K562 (cell line): ENCODE data around the gene RRAD. TPM values are rescaled to one million over a fixed set of nuclear protein-coding genes. Genes with fewer than 3 reads are reported as not detected.

Experiments
- CHAMP1 ChIP-seq: fragments of 450-650 bp; IDR thresholded peaks from 2 replicates; pipeline ENCODE4 v1.6.1; 2016; ENCODE audit warnings: mild to moderate bottlenecking
- CTBP1 ChIP-seq: fragments of 450-650 bp; IDR thresholded peaks from 2 replicates; pipeline ENCODE4 v1.6.1; 2016; ENCODE audit warnings: borderline replicate concordance
- ESRRA ChIP-seq: fragments of 450-650 bp; IDR thresholded peaks from 2 replicates; pipeline ENCODE4 v1.6.1; 2014; ENCODE audit warnings: low read depth, mild to moderate bottlenecking, moderate library complexity, borderline replicate concordance
- RB1 ChIP-seq: fragments of 450-650 bp; IDR thresholded peaks from 2 replicates; pipeline ENCODE4 v1.6.1; 2017; ENCODE audit warnings: low read depth, mild to moderate bottlenecking
- THAP12 ChIP-seq: fragments of 250-450 bp; sonication (Bioruptor Pico); IDR thresholded peaks from 2 replicates; pipeline ENCODE4 v1.9.0; 2021; ENCODE audit warnings: mild to moderate bottlenecking, inconsistent platforms
- ZBTB40 ChIP-seq, 2 experiments: fragments of 450-650 bp in 1 of 2; sonication (generic) in 1 of 2; formaldehyde crosslinking in 1 of 2; IDR thresholded peaks; 2 replicates each; pipeline versions ENCODE4 v1.7.1 to v1.9.0; 2016 to 2022; ENCODE audit warnings: inconsistent platforms in 1 of 2, mild to moderate bottlenecking in 1 of 2, missing genetic modification reagents in 1 of 2
- ZKSCAN8 ChIP-seq: fragments of 200-800 bp; sonication (Bioruptor generic); IDR thresholded peaks from 2 replicates; pipeline ENCODE4 v1.6.1; 2016; ENCODE audit warnings: missing genetic modification characterization, missing compliant biosample characterization
- ZNF134 ChIP-seq: fragments of 250-450 bp; sonication (Bioruptor Pico); conservative IDR thresholded peaks from 2 replicates; pipeline ENCODE4 v1.4.0; 2020
- ZNF41 ChIP-seq: fragments of 250-450 bp; sonication (Bioruptor Pico); conservative IDR thresholded peaks from 2 replicates; pipeline ENCODE4 v1.4.0; 2020; ENCODE audit warnings: mild to moderate bottlenecking
- polyA plus RNA-seq, 8 experiments: library from polyadenylated mRNA; depleted of rRNA in 4 of 8; stranded (reverse) in 5 of 8; unstranded in 3 of 8; fragments of >200 nt; fragmentation: Nextera tagmentation in 2 of 8; fragmentation: Illumina TruSeq in 1 of 8; extraction: Ambion mirVana in 2 of 8; extraction: Trizol in 1 of 8; gene quantifications; 2 replicates each; pipeline versions ENCODE4 v1.2.1 to v1.2.3, GENCODE V29; 2011 to 2014; ENCODE audit warnings: inconsistent platforms in 1 of 8, missing spikeins in 1 of 8
- total RNA-seq, 7 experiments: library from RNA; depleted of rRNA in 6 of 7; stranded (reverse); fragments of >200 nt in 6 of 7; fragmentation: Illumina TruSeq in 2 of 7; extraction: Trizol in 2 of 7; gene quantifications; 2 replicates each; pipeline versions ENCODE4 v1.2.1 to v1.2.3, GENCODE V29; 2011 to 2021; ENCODE audit warnings: low replicate concordance in 1 of 7
- TF ChIP-seq, protein P1 (sequence below): sonication (generic); formaldehyde crosslinking; IDR thresholded peaks from 2 replicates; pipeline ENCODE4 v1.8.0; 2022; ENCODE audit warnings: missing genetic modification reagents, mild to moderate bottlenecking, borderline replicate concordance

The RRAD gene
- total and polyA plus RNA-seq, 9 of the 15 experiments (the other 6 are each of a cell fraction or from before 2014, with no cell fraction given): 0.09 to 0.20 (median 0.13) TPM; not detected in 5

DNA sequence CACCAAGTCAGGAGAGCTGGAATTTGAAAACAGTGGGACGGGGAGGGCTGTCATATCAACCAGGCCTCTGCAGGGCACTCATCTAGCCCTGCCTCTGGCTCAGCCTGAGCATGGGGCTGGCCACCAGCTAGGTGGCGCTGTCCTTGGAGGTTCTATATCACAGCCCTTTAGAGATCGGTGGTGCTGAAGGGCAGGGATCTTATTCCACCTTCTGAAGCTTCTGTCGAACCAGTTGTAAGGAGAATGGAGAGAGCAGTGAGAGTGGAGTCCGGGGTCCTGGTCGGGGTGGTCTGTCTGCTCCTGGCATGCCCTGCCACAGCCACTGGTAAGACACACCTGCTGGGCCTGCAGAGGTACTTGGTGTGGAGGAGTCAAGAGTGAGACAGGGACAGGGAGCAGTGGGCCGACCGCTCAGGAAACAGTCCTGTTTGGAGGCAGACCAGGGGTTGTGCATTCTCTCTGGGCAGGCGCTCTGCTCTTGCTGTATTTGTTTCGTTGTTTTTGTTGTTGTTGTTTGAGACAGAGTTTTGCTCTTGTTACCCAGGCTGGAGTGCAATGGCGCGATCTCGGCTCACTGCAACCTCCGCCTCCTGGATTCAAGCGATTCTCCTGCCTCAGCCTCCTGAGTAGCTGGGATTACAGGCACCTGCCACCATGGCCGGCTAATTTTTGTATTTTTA lies 35.9 kb upstream of the RRAD start, which contains the start of gene CES3 (continued):
- TF ChIP-seq CHAMP1 (no peak), THAP12 (CRISPR knock-in tag) (no peak), ZNF41 (no peak), RB1 (peak; percentile 60; the same call in 1 of the 2 replicates), ZKSCAN8 (no peak), ZNF134 (CRISPR knock-in tag) (no peak), ZBTB40 (IDR thresholded peaks at IDR 0.05) (peak; percentile 46), ZBTB40 (CRISPR knock-in tag; IDR thresholded peaks at IDR 0.05) (no peak), CTBP1 (peak; percentile 46; the same call in 1 of the 2 replicates), ESRRA (peak; percentile 19; the same call in 1 of the 2 replicates)
- TF ChIP-seq, protein P1, sequence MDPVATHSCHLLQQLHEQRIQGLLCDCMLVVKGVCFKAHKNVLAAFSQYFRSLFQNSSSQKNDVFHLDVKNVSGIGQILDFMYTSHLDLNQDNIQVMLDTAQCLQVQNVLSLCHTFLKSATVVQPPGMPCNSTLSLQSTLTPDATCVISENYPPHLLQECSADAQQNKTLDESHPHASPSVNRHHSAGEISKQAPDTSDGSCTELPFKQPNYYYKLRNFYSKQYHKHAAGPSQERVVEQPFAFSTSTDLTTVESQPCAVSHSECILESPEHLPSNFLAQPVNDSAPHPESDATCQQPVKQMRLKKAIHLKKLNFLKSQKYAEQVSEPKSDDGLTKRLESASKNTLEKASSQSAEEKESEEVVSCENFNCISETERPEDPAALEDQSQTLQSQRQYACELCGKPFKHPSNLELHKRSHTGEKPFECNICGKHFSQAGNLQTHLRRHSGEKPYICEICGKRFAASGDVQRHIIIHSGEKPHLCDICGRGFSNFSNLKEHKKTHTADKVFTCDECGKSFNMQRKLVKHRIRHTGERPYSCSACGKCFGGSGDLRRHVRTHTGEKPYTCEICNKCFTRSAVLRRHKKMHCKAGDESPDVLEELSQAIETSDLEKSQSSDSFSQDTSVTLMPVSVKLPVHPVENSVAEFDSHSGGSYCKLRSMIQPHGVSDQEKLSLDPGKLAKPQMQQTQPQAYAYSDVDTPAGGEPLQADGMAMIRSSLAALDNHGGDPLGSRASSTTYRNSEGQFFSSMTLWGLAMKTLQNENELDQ (CRISPR knock-in tag): no peak
